Coronary artery (tissue), 2 donors: Measurements from ENCODE around the gene COQ10B.
A peak's percentile ranks its signal among the peaks of the same experiment; 100 is the strongest.
"Not testable (repeated sequence)": the region's sequence is repeated elsewhere in the genome, so short reads cannot be mapped to it uniquely, and the experiment has no call there.

Source experiments
- DNase-seq: peaks from one replicate; pipeline ENCODE4 v3.0.0-alpha.2; 2017; ENCODE audit warnings: low spot score
- H3K27ac ChIP-seq, 2 donors: fragments of 200-600 bp; sonication (generic); one replicate each; pipeline ENCODE4 v1.5.1; 2016 to 2019
- H3K4me3 ChIP-seq: fragments of 200-600 bp; sonication (generic); 2 replicates; pipeline ENCODE4 v1.5.1; 2016; ENCODE audit warnings: mild to moderate bottlenecking, moderate library complexity
- CTCF ChIP-seq: fragments of 200-600 bp; sonication (generic); IDR thresholded peaks from one replicate; pipeline ENCODE4 v1.5.1; 2019; ENCODE audit warnings: antibody characterized with exemption

COQ10B gene

GRCh38 chr2:197425550-197425949 lies 27.8 kb upstream of the COQ10B start:
- no peak for DNase-seq
- no peak overlapping the region for H3K27ac ChIP-seq
- TF ChIP-seq CTCF, result no peak
- peak overlapping the region; percentile 14 for H3K4me3 ChIP-seq

- no peak for DNase-seq
- H3K4me3 ChIP-seq, result no peak overlapping the region
- H3K27ac ChIP-seq, result no peak overlapping the region
- TF ChIP-seq CTCF, result no peak
Measured at GRCh38 chr2:197426723-197427603, 26.4 kb upstream of the COQ10B start.

GRCh38 chr2:197427986-197428385 lies 25.4 kb upstream of the COQ10B start:
- TF ChIP-seq CTCF, result no peak
- no peak overlapping the region for H3K4me3 ChIP-seq
- DNase-seq, result no peak
- no peak overlapping the region for H3K27ac ChIP-seq

- no peak overlapping the region for H3K27ac ChIP-seq
- H3K4me3 ChIP-seq, result peak overlapping the region; percentile 30
Measured at GRCh38 chr2:197431858-197432257, 21.5 kb upstream of the COQ10B start.

GRCh38 chr2:197432527-197432926 lies 20.8 kb upstream of the COQ10B start:
- not testable (repeated sequence) for DNase-seq, H3K27ac ChIP-seq
- H3K4me3 ChIP-seq, result peak overlapping the region; percentile 30

More at GRCh38 chr2:197431858-197432257, 21.5 kb upstream of the COQ10B start:
- no peak for TF ChIP-seq CTCF
- no peak for DNase-seq

- no peak for TF ChIP-seq CTCF
- Histone ChIP-seq H3K27ac (peak overlapping the region; percentile 92 to 96), H3K4me3 (peak overlapping the region; percentile 83)
- DNase-seq, result no peak
Measured at GRCh38 chr2:197433780-197434438, 19.4 kb upstream of the COQ10B start.

- Histone ChIP-seq H3K4me3 (peak within 1 kb of the TSS; percentile 83), H3K27ac (peak within 1 kb of the TSS; percentile 92 to 96)
- peak; percentile 99 for DNase-seq
- no peak for TF ChIP-seq CTCF
Measured at GRCh38 chr2:197434541-197435513, 18.5 kb upstream of the COQ10B start, which contains the start of gene SF3B1. Gene SF3B1 (minus strand): TSS chr2:197435028. CDS start chr2:197434999, 29 bp downstream.
